HepG2 (cell line): ENCODE results near the gene KDM3B. TPM values are rescaled to one million over a fixed set of nuclear protein-coding genes. Genes with fewer than 3 reads are reported as not detected.
A peak's percentile ranks its signal among the peaks of the same experiment; 100 is the strongest.

Experiments used
- HOXA3 ChIP-seq: sonication (generic); formaldehyde crosslinking; IDR thresholded peaks from 2 replicates; pipeline ENCODE4 v1.5.0; 2020; ENCODE audit warnings: missing genetic modification reagents
- HOXD1 ChIP-seq: sonication (generic); formaldehyde crosslinking; IDR thresholded peaks from 2 replicates; pipeline ENCODE4 v1.5.0; 2020; ENCODE audit warnings: missing genetic modification reagents
- MXI1 ChIP-seq: IDR thresholded peaks from 3 replicates; pipeline ENCODE4 v1.6.1; 2012; ENCODE audit warnings: low read depth, low read length, inconsistent platforms, borderline replicate concordance
- ONECUT2 ChIP-seq: sonication (generic); formaldehyde crosslinking; IDR thresholded peaks from 2 replicates; pipeline ENCODE4 v1.4.0; 2020; ENCODE audit warnings: missing genetic modification reagents
- PRMT3 ChIP-seq: sonication (generic); formaldehyde crosslinking; IDR thresholded peaks from 2 replicates; pipeline ENCODE4 v1.8.1; 2022; ENCODE audit warnings: low read depth, mild to moderate bottlenecking, moderate library complexity, missing genetic modification reagents, borderline replicate concordance
- REPIN1 ChIP-seq: sonication (generic); formaldehyde crosslinking; IDR thresholded peaks from 2 replicates; pipeline ENCODE4 v1.8.0; 2022; ENCODE audit warnings: missing genetic modification reagents, low read depth, mild to moderate bottlenecking, borderline replicate concordance
- SRY ChIP-seq: sonication (generic); formaldehyde crosslinking; IDR thresholded peaks from 2 replicates; pipeline ENCODE4 v1.8.0; 2022; ENCODE audit warnings: mild to moderate bottlenecking, missing genetic modification reagents
- TFDP1 ChIP-seq: IDR thresholded peaks from 2 replicates; pipeline ENCODE4 v1.6.1; 2016; ENCODE audit warnings: missing compliant biosample characterization, missing genetic modification reagents, borderline replicate concordance
- TRAFD1 ChIP-seq: sonication (generic); formaldehyde crosslinking; IDR thresholded peaks from 2 replicates; pipeline ENCODE4 v1.5.1; 2020; ENCODE audit warnings: missing genetic modification reagents, mild to moderate bottlenecking, borderline replicate concordance
- ZNF446 ChIP-seq: sonication (generic); formaldehyde crosslinking; IDR thresholded peaks from 2 replicates; pipeline ENCODE4 v1.5.0; 2020; ENCODE audit warnings: mild to moderate bottlenecking, missing genetic modification reagents
- ZNF451 ChIP-seq: sonication (generic); formaldehyde crosslinking; IDR thresholded peaks from 2 replicates; pipeline ENCODE4 v1.5.0; 2020; ENCODE audit warnings: mild to moderate bottlenecking, missing genetic modification reagents
- ZNF503 ChIP-seq: sonication (generic); formaldehyde crosslinking; IDR thresholded peaks from 2 replicates; pipeline ENCODE4 v1.4.0; 2020; ENCODE audit warnings: missing genetic modification reagents
- ZNF660 ChIP-seq: sonication (generic); formaldehyde crosslinking; IDR thresholded peaks from 2 replicates; pipeline ENCODE4 v1.5.1; 2020; ENCODE audit warnings: mild to moderate bottlenecking, low read depth, missing genetic modification reagents, borderline replicate concordance
- ZSCAN12 ChIP-seq: sonication (generic); formaldehyde crosslinking; IDR thresholded peaks from 2 replicates; pipeline ENCODE4 v1.9.0; 2021; ENCODE audit warnings: mild to moderate bottlenecking, missing genetic modification reagents
- polyA plus RNA-seq, 8 experiments: library from polyadenylated mRNA; depleted of rRNA in 3 of 8; stranded (reverse) in 7 of 8; unstranded in 1 of 8; fragments of >200 nt; fragmentation: Illumina TruSeq in 4 of 8; extraction: Trizol in 4 of 8; gene quantifications; 2 replicates each; pipeline versions ENCODE4 v1.2.1 to v1.2.3, GENCODE V29; 2011 to 2016; ENCODE audit warnings: low read depth in 4 of 8, missing spikeins in 1 of 8, mixed read lengths in 1 of 8; ENCODE audit not compliant: insufficient read depth in 1 of 8
- total RNA-seq, 5 experiments: library from RNA; depleted of rRNA; stranded (reverse); fragments of >200 nt; fragmentation: Illumina TruSeq; extraction: Trizol; gene quantifications; 2 replicates each; pipeline ENCODE4 v1.2.3, GENCODE V29; 2016; ENCODE audit warnings: low read depth in 1 of 5
- TF ChIP-seq, protein P1 (sequence below): sonication (generic); formaldehyde crosslinking; IDR thresholded peaks from 2 replicates; pipeline ENCODE4 v1.5.0; 2020; ENCODE audit warnings: mild to moderate bottlenecking, missing genetic modification reagents, borderline replicate concordance

Gene KDM3B
- total and polyA plus RNA-seq, 2 of the 13 experiments (the other 11 are each of a cell fraction or from before 2014, with no cell fraction given), result 19.7 to 34.3 TPM

- TF ChIP-seq TRAFD1 (CRISPR knock-in tag), result no peak
- TF ChIP-seq HOXD1 (CRISPR knock-in tag), result 0 out of 2 replicates have a peak, but pooled peaks have one; percentile 16
- TF ChIP-seq, protein P1, sequence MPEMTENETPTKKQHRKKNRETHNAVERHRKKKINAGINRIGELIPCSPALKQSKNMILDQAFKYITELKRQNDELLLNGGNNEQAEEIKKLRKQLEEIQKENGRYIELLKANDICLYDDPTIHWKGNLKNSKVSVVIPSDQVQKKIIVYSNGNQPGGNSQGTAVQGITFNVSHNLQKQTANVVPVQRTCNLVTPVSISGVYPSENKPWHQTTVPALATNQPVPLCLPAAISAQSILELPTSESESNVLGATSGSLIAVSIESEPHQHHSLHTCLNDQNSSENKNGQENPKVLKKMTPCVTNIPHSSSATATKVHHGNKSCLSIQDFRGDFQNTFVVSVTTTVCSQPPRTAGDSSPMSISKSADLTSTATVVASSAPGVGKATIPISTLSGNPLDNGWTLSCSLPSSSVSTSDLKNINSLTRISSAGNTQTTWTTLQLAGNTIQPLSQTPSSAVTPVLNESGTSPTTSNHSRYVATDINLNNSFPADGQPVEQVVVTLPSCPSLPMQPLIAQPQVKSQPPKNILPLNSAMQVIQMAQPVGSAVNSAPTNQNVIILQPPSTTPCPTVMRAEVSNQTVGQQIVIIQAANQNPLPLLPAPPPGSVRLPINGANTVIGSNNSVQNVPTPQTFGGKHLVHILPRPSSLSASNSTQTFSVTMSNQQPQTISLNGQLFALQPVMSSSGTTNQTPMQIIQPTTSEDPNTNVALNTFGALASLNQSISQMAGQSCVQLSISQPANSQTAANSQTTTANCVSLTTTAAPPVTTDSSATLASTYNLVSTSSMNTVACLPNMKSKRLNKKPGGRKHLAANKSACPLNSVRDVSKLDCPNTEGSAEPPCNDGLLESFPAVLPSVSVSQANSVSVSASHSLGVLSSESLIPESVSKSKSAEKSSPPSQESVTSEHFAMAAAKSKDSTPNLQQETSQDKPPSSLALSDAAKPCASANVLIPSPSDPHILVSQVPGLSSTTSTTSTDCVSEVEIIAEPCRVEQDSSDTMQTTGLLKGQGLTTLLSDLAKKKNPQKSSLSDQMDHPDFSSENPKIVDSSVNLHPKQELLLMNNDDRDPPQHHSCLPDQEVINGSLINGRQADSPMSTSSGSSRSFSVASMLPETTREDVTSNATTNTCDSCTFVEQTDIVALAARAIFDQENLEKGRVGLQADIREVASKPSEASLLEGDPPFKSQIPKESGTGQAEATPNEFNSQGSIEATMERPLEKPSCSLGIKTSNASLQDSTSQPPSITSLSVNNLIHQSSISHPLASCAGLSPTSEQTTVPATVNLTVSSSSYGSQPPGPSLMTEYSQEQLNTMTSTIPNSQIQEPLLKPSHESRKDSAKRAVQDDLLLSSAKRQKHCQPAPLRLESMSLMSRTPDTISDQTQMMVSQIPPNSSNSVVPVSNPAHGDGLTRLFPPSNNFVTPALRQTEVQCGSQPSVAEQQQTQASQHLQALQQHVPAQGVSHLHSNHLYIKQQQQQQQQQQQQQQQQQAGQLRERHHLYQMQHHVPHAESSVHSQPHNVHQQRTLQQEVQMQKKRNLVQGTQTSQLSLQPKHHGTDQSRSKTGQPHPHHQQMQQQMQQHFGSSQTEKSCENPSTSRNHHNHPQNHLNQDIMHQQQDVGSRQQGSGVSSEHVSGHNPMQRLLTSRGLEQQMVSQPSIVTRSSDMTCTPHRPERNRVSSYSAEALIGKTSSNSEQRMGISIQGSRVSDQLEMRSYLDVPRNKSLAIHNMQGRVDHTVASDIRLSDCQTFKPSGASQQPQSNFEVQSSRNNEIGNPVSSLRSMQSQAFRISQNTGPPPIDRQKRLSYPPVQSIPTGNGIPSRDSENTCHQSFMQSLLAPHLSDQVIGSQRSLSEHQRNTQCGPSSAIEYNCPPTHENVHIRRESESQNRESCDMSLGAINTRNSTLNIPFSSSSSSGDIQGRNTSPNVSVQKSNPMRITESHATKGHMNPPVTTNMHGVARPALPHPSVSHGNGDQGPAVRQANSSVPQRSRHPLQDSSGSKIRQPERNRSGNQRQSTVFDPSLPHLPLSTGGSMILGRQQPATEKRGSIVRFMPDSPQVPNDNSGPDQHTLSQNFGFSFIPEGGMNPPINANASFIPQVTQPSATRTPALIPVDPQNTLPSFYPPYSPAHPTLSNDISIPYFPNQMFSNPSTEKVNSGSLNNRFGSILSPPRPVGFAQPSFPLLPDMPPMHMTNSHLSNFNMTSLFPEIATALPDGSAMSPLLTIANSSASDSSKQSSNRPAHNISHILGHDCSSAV, result no peak
- TF ChIP-seq HOXA3 (CRISPR knock-in tag), result no peak; the same call in 1 of the 2 replicates
- no peak for TF ChIP-seq PRMT3 (CRISPR knock-in tag)
- peak; percentile 63 for TF ChIP-seq ZNF503 (CRISPR knock-in tag)
- TF ChIP-seq ZNF660 (CRISPR knock-in tag), result no peak
- TF ChIP-seq SRY (CRISPR knock-in tag), result 0 out of 2 replicates have a peak, but pooled peaks have one; percentile 31
- peak; percentile 7; the same call in 1 of the 2 replicates for TF ChIP-seq ONECUT2 (CRISPR knock-in tag)
- no peak for TF ChIP-seq TFDP1 (CRISPR knock-in tag)
- no peak for TF ChIP-seq ZSCAN12 (CRISPR knock-in tag)
- TF ChIP-seq ZNF446, result 0 out of 2 replicates have a peak, but pooled peaks have one; percentile 28
- peak; percentile 58 for TF ChIP-seq REPIN1 (CRISPR knock-in tag)
- TF ChIP-seq MXI1, result peak; percentile 68; the same call in 1 of the 3 replicates
- TF ChIP-seq ZNF451 (CRISPR knock-in tag), result no peak; the same call in 1 of the 2 replicates
These were observed 112.1 kb downstream of the KDM3B start (continued) for GRCh38 chr5:138464388-138465260.
